ENCODE data around the gene CLEC4A. TPM values are rescaled to one million over a fixed set of nuclear protein-coding genes. Genes with fewer than 3 reads are reported as not detected.
A peak's percentile ranks its signal among the peaks of the same experiment; 100 is the strongest.
"Not testable (repeated sequence)": the region's sequence is repeated elsewhere in the genome, so short reads cannot be mapped to it uniquely, and the experiment has no call there.

Gene CLEC4A
- 1 to 10 TPM in 6 of 10 donors, under 1 TPM in 4; 0.54 to 4.2 (median 1.4) TPM for polyA plus RNA-seq (ENCODE audit: insufficient read length in 10 of 10)
- long read RNA-seq, donor 1 = 0 reads
- long read RNA-seq, donor 2 = 0 reads
- long read RNA-seq, donor 3 = 0 reads
- long read RNA-seq, donor 4 = 0 reads
- long read RNA-seq, donor 5 = 0 reads
- long read RNA-seq, donor 6, partial matches to known transcripts = 0 of 1 reads
- long read RNA-seq, donor 6, other reads (novel, unspliced or antisense) = 0 of 1 reads
- long read RNA-seq, donor 7 = 0 reads
- long read RNA-seq, donor 8 = 0 reads
- long read RNA-seq, donor 9 = 0 reads

DNA sequence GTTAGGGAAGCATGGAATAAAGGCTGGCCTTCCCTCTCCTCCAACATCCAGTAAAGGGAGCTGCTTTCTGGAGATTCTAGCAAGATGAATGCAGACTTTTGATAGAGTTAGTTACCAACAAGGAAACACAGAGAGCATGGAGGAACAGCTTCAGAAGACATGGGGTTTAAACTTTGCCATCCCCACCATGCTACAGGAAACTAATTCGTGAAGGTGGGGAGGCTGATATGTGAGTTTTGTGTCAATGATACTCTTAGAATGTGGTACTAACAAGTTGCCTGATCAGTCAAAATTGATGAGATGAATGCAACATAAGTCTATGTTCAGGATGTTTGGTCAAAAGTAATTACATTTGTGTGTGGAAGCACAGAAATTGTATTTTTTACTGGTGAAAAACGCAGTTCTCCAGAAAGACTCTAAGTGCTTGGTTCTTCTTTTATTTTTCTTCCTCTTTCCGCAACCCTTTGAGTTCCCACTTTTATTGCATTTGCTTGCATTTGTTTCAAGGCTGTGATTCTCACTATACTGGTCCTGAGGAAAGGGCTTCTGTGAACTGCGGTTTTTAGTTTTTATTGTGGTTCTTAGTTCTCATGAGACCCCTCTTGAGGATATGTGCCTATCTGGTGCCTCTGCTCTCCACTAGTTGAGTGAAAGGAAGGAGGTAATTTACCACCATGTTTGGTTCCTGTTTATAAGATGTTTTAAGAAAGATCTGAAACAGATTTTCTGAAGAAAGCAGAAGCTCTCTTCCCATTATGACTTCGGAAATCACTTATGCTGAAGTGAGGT lies at the start of gene CLEC4A:
Gene CLEC4A, plus strand, starts transcription at position 494 of the 789 bp plus-strand sequence. Its CDS starts 262 bp downstream, at position 756.
- DNase-seq = peak in 1 of 3 donors; percentile 16

DNA sequence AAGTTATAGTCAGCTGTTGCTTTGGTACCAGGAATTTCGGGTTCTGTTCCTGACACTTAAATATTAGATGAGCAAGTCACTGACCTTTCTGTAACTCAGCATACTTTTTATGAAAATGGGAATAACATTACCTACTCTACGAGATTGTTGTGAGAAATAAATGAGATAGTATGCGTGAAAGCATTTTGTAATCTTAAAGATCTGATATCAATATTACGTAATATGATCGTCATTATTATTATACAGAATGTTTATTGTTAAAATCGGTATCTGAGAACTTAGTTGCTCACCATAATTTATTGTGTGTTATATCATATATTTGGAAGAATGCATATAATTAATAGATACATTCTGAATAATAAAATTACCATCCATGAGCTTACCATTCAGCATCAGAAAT lies 47.5 kb upstream of the CLEC4A start:
- DNase-seq = no peak

DNA sequence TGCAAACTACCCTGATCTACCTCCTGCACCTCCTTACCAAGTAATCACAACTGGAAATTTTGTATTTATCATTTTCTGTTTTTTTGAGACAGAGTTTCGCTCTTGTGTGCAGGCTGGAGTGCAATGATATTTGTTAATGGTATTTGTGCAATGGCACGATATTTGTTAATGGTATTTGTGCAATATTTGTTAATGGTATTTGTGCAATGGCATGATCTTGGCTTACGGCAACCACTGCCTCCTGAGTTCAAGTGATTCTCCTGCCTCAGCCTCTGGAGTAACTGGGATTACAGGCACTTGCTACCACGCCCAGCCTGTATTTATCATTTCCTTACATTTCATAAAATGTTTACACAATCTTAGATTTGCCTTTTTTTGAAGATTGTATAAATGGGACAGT lies 47.1 kb upstream of the CLEC4A start:
- DNase-seq = no peak

DNA sequence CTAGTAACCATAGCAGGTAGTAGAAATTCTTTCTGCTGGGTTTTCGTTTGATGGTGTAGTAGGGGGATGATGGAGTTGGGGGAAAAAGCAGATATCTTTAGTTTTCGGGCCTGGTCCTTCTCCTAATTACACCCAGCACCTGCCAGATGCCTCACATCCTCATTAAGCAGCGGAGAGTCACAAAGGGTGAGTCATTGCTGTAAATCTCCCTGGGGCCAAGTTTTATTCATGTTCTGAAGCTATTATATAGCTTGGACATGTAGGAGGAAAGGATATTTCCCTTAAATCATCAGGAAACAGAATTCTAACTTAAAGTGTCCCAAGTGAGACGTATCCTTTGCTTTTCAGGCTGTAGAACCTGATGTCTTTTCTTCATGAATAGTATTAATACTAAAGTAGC lies 46.2 kb upstream of the CLEC4A start:
- no peak for DNase-seq

DNA sequence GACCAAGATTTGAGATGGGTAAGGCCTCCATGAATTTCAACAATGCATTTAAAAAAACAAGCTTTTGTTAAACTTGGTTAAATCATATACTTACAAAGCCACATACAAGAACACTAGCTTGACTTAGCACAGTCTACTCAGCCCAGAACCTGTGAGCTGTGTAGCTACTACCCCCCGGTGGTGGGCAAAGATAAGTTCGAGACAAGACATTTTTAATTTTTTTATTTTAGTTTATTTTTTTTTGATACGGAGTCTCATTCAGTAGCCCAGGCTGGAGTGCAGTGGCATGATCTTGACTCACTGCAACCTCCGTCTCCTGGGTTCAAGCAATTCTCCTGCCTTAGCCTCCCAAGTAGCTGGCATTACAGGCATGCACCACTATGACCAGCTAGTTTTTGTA lies 45.0 kb upstream of the CLEC4A start:
- DNase-seq = peak in 2 of 3 donors; percentile 31 to 45

DNA sequence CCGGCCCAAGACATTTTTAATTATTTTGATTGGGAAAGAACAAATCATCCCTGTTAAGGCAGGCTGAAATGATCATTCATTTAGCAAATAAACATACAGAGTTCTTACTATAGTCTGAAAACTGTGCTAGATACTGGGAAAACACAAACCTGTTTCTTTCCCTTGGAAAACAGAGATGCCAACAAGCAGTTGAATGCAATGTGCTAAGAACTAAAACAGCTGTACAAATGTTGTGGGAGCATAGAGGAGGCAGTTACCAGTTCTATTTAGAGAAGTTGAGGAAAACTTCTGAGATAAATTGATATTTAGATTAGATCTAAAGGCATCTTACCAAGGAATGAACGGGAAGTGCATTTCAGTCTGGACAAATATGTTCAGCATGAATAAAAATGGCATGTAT lies 44.5 kb upstream of the CLEC4A start:
- no peak for DNase-seq

DNA sequence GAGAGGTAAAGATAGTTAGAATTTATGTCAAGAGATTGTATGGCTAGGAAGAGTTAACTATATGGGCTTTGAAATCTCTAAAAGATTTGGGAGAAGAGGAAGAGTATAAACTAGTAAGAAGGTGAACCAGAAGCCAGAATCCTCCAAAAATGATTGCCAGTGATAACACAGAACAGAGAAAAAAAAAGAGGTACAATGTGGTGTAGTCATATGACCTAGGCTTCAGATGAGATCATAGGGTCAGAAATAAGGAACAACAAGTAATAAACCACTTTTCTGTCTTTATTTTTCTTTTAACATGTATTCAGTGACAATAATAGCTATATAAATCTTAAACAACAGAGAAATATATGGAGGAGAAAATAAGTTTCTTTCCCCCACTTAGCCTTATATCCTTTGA lies 43.3 kb upstream of the CLEC4A start:
- no peak for DNase-seq

DNA sequence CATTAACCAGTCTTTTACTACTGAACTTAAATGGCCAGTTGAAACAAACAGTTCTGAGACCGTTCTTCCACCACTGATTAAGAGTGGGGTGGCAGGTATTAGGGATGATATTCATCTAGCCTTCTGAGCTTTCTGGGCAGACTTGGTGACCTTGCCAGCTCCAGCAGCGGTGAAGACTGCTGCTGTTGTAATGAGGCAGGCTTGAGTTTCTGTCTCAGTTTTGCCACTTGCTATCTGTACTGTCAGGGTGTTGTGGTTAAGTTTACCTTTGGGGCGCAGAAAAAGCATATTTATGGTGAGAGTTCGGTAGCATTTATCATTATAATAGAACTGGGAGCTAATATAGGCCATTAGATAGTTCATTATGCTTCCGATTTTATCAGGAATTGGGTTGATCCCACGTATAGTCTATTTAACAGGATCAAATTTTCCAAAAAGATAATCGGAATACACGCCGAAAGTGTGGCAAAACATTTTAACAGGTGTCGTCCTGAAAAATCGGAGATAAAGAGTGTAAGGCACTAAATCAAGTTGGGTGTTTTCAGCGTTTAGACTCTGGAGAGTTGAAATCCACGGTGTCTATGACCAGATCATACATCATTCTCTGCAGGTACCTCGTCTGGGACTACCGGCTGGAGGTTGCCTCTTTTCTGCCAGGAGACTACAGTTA lies 42.0 kb upstream of the CLEC4A start:
- DNase-seq = peak in 2 of 3 donors; percentile 3 to 52

DNA sequence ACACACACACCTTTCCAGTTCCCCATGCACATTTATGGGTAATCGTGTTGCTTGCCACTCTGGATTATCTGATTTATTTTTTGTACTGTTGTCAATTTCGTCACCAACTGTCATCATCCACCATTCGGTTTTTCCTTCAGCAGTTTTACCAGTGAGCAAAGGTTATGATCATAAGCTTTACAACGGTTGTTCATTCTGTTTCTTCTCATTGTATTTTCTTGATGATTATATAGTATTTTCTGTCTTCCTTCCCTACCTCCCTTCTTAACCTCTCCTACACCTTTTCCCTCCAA lies 40.7 kb upstream of the CLEC4A start:
- DNase-seq = no peak

DNA sequence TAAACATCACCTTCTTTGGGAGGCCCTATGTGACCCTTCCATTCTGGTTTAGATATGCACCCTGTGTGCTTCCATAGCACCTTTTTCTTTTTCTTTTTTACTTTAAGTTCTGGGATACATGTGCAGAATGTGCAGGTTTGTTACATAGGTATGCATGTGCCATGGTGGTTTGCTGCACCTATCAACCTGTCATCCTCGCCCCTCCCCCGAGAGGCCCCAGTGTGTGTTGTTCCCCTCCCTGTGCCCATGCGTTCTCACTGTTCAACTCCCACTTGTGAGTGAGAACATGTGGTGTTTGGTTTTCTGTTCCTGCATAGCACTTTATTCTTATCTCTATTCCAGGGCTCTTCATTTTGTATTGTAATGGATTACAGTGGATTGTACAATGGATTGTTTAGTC lies 39.1 kb upstream of the CLEC4A start:
- DNase-seq = not testable (repeated sequence)

DNA sequence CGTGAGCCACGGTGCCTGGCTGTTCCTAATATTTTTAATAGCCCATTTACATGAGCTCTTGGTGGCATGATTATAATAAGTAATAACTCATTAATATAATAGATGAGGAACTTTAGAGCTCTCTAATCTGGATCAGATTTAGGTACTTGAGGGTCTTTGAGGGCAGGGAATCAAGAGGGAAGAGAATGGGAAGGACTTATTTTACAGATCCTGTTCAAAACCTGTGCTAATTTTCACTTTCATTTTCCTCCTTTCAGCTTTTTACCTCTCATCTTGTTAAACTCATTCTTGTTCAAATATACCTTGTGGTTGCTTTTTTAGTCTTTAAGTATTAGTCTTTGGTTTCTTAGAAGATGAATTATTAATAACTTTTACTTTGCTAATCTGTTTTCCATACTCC lies 35.8 kb upstream of the CLEC4A start:
- DNase-seq = no peak

DNA sequence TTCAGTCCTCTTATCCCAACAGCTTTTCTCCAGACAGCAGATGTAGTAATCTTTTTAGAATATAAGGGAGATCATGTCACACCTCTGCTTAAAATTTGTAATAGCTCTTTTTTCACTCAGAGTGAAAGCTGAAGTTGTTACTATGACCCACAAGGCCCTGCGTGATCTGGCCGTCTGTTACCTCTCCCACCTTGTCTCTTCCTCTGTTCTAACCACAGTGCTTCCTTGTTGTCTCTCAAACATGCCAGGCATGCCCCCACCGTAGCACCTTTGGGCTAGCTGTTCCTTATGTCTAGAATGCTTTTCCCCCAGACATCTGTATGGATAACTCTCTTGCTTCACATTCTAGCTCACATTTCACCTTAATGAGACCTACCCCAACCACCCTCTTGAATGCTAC lies 34.8 kb upstream of the CLEC4A start:
- no peak for DNase-seq

DNA sequence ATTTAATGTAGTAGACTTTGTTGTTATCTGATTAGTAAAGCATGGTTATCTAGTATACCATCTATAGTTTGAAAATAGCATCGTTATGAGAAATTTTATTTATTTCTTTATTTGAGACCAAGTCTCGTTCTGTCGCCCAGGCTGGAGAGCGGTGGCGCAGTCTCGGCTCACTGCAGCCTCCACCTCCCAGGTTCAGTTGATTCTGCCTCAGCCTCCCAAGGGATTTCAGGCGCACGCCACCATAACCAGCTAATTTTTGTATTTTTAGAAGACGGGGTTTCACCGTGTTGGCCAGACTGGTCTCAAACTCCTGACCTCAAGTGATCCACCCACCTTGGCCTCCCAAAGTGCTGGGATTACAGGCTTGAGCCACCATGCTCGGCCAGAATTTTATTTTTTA lies 34.1 kb upstream of the CLEC4A start:
- not testable (repeated sequence) for DNase-seq

DNA sequence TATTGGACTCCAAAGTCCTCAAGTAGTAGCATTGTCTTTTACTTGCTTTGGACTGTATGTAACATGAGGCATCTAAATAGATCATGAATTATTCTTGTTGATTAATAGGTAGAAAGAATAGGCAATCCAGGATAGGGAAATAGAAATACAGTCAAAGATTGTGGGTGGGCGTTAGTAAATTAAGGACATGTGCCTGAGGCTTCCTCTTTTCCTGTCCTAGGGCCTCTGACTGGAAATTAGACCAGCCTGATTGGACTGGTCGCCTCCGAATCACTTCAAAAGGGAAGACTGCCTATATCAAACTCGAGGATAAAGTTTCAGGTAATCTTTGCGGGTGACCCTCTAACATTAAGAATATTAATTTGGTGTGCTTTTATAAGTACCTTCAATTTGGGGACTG lies 33.7 kb upstream of the CLEC4A start:
- no peak for DNase-seq

DNA sequence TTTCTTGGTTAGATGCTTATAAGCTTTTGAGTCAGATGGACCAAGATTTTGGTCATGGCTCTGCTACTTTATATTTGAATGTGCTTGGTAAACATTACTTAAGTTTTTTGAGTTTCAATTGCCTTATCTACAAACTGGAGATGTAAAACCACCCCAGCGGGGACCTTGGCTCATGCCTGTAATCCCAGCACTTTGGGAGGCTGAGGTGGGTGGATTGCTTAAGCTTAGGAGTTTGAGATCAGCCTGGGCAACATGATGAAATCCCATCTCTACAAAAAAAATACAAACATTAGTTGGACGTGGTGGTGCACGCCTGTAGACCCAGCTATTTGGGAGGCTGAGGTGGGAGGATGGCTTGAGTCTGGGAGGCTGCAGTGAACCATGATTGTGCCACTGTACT lies 30.1 kb upstream of the CLEC4A start:
- DNase-seq = no peak

DNA sequence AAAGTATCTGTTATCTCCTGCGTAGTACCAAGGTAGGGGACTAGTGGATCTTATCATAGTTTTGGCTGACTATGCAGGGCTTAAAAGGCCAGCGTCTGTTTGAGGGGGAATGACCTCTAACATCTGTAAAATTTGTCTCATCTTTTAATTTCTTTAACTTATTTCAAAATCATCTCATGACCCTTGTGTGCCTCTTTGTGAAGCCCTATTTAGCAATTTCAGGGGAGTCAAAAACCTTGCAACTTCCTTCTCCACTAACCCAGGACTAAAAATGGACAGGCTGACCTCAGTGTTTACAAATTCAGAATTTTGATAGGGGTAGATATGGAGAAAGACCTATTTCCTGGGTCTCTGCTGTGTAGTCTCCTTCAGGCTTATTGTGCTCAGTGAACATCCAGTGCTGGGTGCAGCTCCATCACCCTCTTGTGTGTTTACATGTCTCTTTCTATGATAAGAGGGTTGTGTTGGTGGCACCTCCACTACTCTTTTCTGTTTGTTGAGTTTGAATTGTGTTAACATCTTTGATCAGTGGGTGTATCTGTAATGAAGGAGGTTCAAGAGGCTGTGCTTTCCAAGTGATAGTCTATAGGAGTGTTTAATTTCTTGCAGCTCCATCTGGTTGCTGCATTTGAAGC lies 27.0 kb upstream of the CLEC4A start:
- DNase-seq = no peak

DNA sequence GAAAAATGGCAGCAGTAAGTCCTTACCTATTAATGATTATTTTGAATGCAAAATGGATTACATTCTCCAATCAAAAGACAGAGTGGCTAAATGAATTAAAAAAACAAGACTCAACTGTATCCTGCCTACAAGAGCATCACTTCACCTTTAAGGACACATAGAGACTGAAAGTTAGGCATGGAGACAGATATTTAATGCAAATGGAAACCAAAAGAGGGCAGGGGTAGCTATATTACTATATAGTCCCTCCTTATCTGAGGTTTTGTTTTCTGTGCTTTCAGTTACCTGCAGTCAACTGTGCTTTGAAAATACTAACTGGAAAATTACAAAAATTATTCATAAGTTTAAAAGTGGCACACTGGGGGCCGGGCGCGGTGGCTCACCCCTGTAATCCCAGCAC lies 24.2 kb upstream of the CLEC4A start:
- no peak for DNase-seq

DNA sequence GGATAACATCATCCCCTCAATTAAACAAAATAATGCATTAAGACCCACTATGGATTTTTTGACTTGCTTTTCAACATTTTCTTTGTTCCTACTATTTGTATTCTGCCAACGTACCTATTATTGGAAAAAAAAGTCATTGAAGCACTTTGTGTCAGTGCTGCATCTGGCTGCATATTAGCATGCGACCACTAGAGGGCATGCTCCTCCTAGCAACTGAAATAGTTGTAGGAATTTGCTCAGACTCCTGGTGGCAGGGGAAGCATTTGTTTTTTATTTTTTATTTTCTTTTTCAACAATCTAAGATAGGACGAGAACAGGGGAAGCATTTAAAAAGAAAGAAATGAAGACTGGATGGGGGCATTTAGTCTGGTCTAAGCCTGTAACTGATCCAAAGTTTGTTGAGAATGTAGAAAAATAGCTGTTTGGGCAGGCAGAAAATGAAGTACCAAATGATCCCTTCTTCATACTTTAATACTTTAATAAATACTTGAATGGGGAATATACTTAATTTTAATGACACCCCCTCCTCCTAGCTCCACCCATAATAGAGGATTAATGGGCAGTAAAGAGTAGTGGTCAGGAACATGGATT lies 14.5 kb upstream of the CLEC4A start:
- DNase-seq = peak; percentile 61 to 85 (median 82)

DNA sequence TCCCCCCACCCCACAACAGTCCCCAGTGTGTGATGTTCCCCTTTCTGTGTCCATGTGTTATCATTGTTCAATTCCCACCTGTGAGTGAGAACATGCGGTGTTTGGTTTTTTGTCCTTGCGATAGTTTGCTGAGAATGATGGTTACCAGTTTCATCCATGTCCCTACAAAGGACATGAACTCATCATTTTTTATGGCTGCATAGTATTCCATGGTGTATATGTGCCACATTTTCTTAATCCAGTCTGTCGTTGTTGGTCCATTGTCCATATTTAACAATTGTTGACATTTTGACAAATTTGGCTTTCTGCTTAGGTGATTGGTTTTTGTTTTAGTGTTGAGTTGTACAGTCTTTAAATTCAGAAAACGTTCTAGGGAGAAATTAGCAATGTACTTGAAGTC lies 10.3 kb upstream of the CLEC4A start:
- DNase-seq = not testable (repeated sequence)

DNA sequence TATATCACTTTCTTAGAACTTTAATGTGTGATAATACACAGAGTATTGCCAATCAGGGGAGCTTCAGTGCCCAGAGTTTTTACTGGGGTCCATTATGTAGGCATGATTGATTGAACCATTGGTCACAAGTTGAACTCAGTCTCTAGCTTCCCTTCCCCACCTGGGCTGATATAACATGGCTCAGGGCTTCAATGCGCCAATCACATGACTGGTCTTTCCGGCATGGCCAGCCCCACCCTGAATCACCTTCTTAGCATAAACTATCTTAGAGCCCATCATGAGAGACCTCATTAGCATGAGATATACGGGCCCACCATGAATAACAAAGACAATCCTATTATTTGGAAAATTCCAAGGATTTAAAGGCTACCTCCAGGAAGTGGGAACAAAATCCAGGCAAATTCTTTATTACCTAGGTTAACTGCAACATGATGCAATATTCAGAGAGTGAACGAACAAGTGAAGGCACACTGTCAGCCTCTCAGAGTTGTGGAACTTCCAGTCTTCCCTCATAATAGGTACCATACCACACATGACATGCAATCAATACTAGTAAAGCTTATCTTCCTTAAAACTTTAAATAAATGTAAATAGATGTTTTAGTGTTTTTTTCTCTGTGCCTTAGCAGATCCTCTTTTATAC lies 3.2 kb upstream of the CLEC4A start:
- no peak for DNase-seq

DNA sequence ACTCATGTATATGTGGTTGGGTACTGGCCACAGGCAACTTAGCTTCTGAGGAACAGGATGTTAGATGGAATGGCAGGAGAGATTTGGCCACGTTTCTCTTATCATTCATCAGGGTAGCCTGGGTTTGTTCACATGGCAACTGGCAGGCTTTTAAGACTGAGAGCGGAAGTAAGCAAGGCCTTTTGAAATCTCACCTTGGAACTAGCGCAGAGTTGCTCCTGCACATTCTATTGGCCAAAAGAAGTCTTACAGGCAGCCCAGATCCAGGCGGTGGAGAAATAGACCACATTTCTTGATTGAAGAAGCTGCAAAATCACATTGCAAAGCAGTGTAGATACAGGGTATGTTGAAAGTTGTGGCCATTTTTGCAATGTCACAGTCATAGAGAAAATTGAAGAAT lies 3.7 kb downstream of the CLEC4A start:
- DNase-seq = no peak

Data from muscle of back (tissue), 13 donors.